ENCODE results near the gene TPPP2. TPM values are rescaled to one million over a fixed set of nuclear protein-coding genes. Genes with fewer than 3 reads are reported as not detected.

Gene TPPP2
- total and polyA plus RNA-seq, 9 of the 15 experiments (the other 6 are each of a cell fraction or from before 2014, with no cell fraction given), result 0.18 TPM; not detected in 8

DNA sequence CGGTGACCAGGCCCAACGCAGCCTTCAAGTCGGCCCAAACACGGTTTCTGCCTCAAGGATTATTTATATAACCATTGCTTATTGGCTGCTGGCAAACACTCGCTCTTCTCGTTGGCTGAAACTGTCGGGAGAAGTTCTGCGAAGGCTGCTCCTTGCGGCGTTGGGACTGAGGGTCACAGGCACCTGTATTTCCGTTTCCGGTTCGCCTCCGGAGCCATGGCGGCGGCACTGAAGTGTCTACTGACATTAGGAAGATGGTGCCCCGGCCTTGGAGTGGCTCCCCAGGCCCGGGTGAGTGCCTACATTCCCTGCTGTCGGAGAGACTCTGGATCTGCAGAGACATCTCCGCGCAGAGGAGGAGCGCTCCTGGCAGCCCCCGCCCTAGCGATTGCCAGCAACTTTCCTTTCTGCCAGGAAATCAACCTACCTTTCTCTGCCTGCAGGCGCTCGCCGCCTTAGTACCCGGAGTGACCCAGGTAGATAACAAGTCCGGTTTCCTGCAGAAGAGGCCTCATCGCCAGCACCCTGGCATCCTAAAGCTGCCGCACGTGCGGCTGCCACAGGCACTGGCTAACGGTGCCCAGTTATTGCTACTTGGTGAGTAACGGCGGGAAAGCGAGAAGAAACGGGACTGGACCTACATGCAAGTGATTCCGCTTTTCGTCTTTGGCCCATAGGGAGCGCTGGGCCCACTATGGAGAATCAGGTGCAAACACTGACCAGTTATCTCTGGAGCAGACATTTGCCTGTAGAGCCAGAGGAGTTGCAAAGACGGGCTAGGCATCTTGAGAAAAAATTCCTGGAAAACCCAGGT lies 40.0 kb upstream of the TPPP2 start, which contains the start of gene METTL17 (continued):
- TF ChIP-seq, protein P1, sequence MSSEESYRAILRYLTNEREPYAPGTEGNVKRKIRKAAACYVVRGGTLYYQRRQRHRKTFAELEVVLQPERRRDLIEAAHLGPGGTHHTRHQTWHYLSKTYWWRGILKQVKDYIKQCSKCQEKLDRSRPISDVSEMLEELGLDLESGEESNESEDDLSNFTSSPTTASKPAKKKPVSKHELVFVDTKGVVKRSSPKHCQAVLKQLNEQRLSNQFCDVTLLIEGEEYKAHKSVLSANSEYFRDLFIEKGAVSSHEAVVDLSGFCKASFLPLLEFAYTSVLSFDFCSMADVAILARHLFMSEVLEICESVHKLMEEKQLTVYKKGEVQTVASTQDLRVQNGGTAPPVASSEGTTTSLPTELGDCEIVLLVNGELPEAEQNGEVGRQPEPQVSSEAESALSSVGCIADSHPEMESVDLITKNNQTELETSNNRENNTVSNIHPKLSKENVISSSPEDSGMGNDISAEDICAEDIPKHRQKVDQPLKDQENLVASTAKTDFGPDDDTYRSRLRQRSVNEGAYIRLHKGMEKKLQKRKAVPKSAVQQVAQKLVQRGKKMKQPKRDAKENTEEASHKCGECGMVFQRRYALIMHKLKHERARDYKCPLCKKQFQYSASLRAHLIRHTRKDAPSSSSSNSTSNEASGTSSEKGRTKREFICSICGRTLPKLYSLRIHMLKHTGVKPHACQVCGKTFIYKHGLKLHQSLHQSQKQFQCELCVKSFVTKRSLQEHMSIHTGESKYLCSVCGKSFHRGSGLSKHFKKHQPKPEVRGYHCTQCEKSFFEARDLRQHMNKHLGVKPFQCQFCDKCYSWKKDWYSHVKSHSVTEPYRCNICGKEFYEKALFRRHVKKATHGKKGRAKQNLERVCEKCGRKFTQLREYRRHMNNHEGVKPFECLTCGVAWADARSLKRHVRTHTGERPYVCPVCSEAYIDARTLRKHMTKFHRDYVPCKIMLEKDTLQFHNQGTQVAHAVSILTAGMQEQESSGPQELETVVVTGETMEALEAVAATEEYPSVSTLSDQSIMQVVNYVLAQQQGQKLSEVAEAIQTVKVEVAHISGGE (CRISPR knock-in tag; IDR thresholded peaks at IDR 0.05), result peak in 2 of 3 experiments; percentile 10 to 83; a peak in 4 of 6 replicates
- TF ChIP-seq XRCC4 (IDR thresholded peaks at IDR 0.05; ENCODE audit: extremely low read depth, insufficient read depth, insufficient read length), result no peak
- peak; percentile 58 for TF ChIP-seq POLR2H (tag; IDR thresholded peaks at IDR 0.05; ENCODE audit: low read depth)
- TF ChIP-seq, protein P2, sequence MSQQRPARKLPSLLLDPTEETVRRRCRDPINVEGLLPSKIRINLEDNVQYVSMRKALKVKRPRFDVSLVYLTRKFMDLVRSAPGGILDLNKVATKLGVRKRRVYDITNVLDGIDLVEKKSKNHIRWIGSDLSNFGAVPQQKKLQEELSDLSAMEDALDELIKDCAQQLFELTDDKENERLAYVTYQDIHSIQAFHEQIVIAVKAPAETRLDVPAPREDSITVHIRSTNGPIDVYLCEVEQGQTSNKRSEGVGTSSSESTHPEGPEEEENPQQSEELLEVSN (IDR thresholded peaks at IDR 0.05; ENCODE audit: borderline replicate concordance in 1 of 2, extremely low read depth in 1 of 2, insufficient read depth in 1 of 2, insufficient read length in 1 of 2, low read depth in 1 of 2, low read length in 1 of 2, poor library complexity in 1 of 2, severe bottlenecking in 1 of 2), result peak in 1 of 2 experiments; percentile 59
- TF ChIP-seq CREB1 (IDR thresholded peaks at IDR 0.05), result peak; percentile 47; the same call in 1 of the 2 replicates
- TF ChIP-seq CREB1 (CRISPR knock-in tag; IDR thresholded peaks at IDR 0.05), result peak; percentile 24; the same call in 1 of the 2 replicates
- 0 out of 2 replicates have a peak, but pooled peaks have one; percentile 14 for TF ChIP-seq SMAD4 (CRISPR knock-in tag; conservative IDR thresholded peaks at IDR 0.05)
- TF ChIP-seq NCOA2 (IDR thresholded peaks at IDR 0.05; ENCODE audit: partially characterized antibody in 2 of 2), result no peak
- no peak for TF ChIP-seq SNIP1 (IDR thresholded peaks at IDR 0.05; ENCODE audit: low read depth)
- TF ChIP-seq POLR2A (conservative IDR thresholded peaks at IDR 0.05), result peak; percentile 85
- TF ChIP-seq CCAR2 (IDR thresholded peaks at IDR 0.05; ENCODE audit: low read depth, low read length), result no peak
- TF ChIP-seq ZNF316 (IDR thresholded peaks at IDR 0.05), result no peak
- TF ChIP-seq DMBX1 (CRISPR knock-in tag; IDR thresholded peaks at IDR 0.05; ENCODE audit: borderline replicate concordance), result no peak
- TF ChIP-seq STAT5B (CRISPR knock-in tag; IDR thresholded peaks at IDR 0.05), result no peak
- TF ChIP-seq KLF13 (tag; IDR thresholded peaks at IDR 0.05; ENCODE audit: borderline replicate concordance, low read depth), result no peak
- no peak; the same call in 1 of the 2 replicates for TF ChIP-seq ESRRA (IDR thresholded peaks at IDR 0.05; ENCODE audit: borderline replicate concordance, low read depth)
- TF ChIP-seq ARHGAP35 (IDR thresholded peaks at IDR 0.05; ENCODE audit: partially characterized antibody), result no peak
- TF ChIP-seq GATAD2B (IDR thresholded peaks at IDR 0.05; ENCODE audit: borderline replicate concordance), result no peak
- TF ChIP-seq HDAC2 (IDR thresholded peaks at IDR 0.05), result peak; percentile 41; the same call in 1 of the 2 replicates
- no peak for TF ChIP-seq BDP1 (IDR thresholded peaks at IDR 0.05; ENCODE audit: insufficient read depth, insufficient read length)
- TF ChIP-seq, protein P3, sequence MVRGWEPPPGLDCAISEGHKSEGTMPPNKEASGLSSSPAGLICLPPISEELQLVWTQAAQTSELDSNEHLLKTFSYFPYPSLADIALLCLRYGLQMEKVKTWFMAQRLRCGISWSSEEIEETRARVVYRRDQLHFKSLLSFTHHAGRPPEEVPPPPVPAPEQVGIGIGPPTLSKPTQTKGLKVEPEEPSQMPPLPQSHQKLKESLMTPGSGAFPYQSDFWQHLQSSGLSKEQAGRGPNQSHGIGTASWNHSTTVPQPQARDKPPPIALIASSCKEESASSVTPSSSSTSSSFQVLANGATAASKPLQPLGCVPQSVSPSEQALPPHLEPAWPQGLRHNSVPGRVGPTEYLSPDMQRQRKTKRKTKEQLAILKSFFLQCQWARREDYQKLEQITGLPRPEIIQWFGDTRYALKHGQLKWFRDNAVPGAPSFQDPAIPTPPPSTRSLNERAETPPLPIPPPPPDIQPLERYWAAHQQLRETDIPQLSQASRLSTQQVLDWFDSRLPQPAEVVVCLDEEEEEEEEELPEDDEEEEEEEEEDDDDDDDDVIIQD (CRISPR knock-in tag; IDR thresholded peaks at IDR 0.05), result no peak
- no peak for TF ChIP-seq LCOR (CRISPR knock-in tag; IDR thresholded peaks at IDR 0.05)
- TF ChIP-seq NFE2 (IDR thresholded peaks at IDR 0.05; ENCODE audit: low read depth), result no peak

Data from K562 (cell line).